ENCODE results near the gene SFXN3.

The SFXN3 gene

GRCh38 chr10:101001659-101002035, 29.4 kb upstream of the SFXN3 start:
- Histone ChIP-seq H3K9ac (ENCODE audit: low read length) (no peak overlapping the region), H3K9me2 (replicated peaks; ENCODE audit: insufficient read depth, low read length) (no peaks in the 10 kb centered on the region), H4K20me1 (ENCODE audit: insufficient read depth, low read length) (no peaks in the 10 kb centered on the region), H3K27me3 (replicated peaks; ENCODE audit: insufficient read depth, low read length) (no peaks in the 10 kb centered on the region), H3K36me3 (replicated peaks; ENCODE audit: insufficient read depth, low read length) (no peaks in the 10 kb centered on the region), H2AFZ (ENCODE audit: low read length) (no peak overlapping the region), H3K4me3 (ENCODE audit: low read length) (no peak overlapping the region), H3K79me2 (ENCODE audit: low read length) (no peaks in the 10 kb centered on the region), H3K4me1 (ENCODE audit: low read length) (peaks cover 8% of the 10 kb centered on the region), H3K4me2 (ENCODE audit: low read depth, low read length) (no peak overlapping the region), H3F3A (ENCODE audit: insufficient read depth, low read length) (peaks cover 16% of the 10 kb centered on the region), H3K27ac (ENCODE audit: low read length) (no peak overlapping the region), H3K9me3 (replicated peaks; ENCODE audit: insufficient read depth, low read length) (no peaks in the 10 kb centered on the region)
- DNase-seq: peak; percentile 3
- TF ChIP-seq EZH2phosphoT487 (IDR thresholded peaks at IDR 0.05; ENCODE audit: low read length) (no peak), CTCF (IDR thresholded peaks at IDR 0.05; ENCODE audit: low read length) (no peak), EZH2 (optimal IDR thresholded peaks at IDR 0.05; ENCODE audit: low read depth, low read length) (no peak)

GRCh38 chr10:101002456-101002855, 28.6 kb upstream of the SFXN3 start:
- no peaks in the 10 kb centered on the region for H3K27me3 ChIP-seq (replicated peaks; ENCODE audit: insufficient read depth, low read length)
- H3K9me3 ChIP-seq (replicated peaks; ENCODE audit: insufficient read depth, low read length): no peaks in the 10 kb centered on the region
- no peak overlapping the region for H3K4me3 ChIP-seq (ENCODE audit: low read length)
- H3K4me1 ChIP-seq (ENCODE audit: low read length): peaks cover 6% of the 10 kb centered on the region; the same call in 1 of the 2 replicates
- TF ChIP-seq EZH2 (optimal IDR thresholded peaks at IDR 0.05; ENCODE audit: low read depth, low read length) (no peak), CTCF (IDR thresholded peaks at IDR 0.05; ENCODE audit: low read length) (no peak), EZH2phosphoT487 (IDR thresholded peaks at IDR 0.05; ENCODE audit: low read length) (no peak)
- no peaks in the 10 kb centered on the region for H4K20me1 ChIP-seq (ENCODE audit: insufficient read depth, low read length)
- H3K79me2 ChIP-seq (ENCODE audit: low read length): no peaks in the 10 kb centered on the region
- H3F3A ChIP-seq (ENCODE audit: insufficient read depth, low read length): peaks cover 13% of the 10 kb centered on the region
- H3K36me3 ChIP-seq (replicated peaks; ENCODE audit: insufficient read depth, low read length): no peaks in the 10 kb centered on the region
- H3K9me2 ChIP-seq (replicated peaks; ENCODE audit: insufficient read depth, low read length): no peaks in the 10 kb centered on the region
- H3K4me2 ChIP-seq (ENCODE audit: low read depth, low read length): no peak overlapping the region
- no peak overlapping the region for H2AFZ ChIP-seq (ENCODE audit: low read length)
- no peak for DNase-seq
- H3K9ac ChIP-seq (ENCODE audit: low read length): no peak overlapping the region
- H3K27ac ChIP-seq (ENCODE audit: low read length): no peak overlapping the region

- no peak overlapping the region for H3K27ac ChIP-seq (ENCODE audit: low read length)
- TF ChIP-seq EZH2 (optimal IDR thresholded peaks at IDR 0.05; ENCODE audit: low read depth, low read length): no peak
- no peak for TF ChIP-seq CTCF (IDR thresholded peaks at IDR 0.05; ENCODE audit: low read length)
- TF ChIP-seq EZH2phosphoT487 (IDR thresholded peaks at IDR 0.05; ENCODE audit: low read length): no peak
- no peaks in the 10 kb centered on the region for H3K9me3 ChIP-seq (replicated peaks; ENCODE audit: insufficient read depth, low read length)
- no peak for DNase-seq
- no peak overlapping the region for H2AFZ ChIP-seq (ENCODE audit: low read length)
- peaks cover 3% of the 10 kb centered on the region for H3F3A ChIP-seq (ENCODE audit: insufficient read depth, low read length)
- H3K9me2 ChIP-seq (replicated peaks; ENCODE audit: insufficient read depth, low read length): no peaks in the 10 kb centered on the region
- H3K79me2 ChIP-seq (ENCODE audit: low read length): no peaks in the 10 kb centered on the region
- no peak overlapping the region for H3K9ac ChIP-seq (ENCODE audit: low read length)
- H3K36me3 ChIP-seq (replicated peaks; ENCODE audit: insufficient read depth, low read length): no peaks in the 10 kb centered on the region
- no peak overlapping the region for H3K4me3 ChIP-seq (ENCODE audit: low read length)
- no peaks in the 10 kb centered on the region for H4K20me1 ChIP-seq (ENCODE audit: insufficient read depth, low read length)
- H3K4me1 ChIP-seq (ENCODE audit: low read length): peaks cover 3% of the 10 kb centered on the region; the same call in 1 of the 2 replicates
- H3K4me2 ChIP-seq (ENCODE audit: low read depth, low read length): no peak overlapping the region
- no peaks in the 10 kb centered on the region for H3K27me3 ChIP-seq (replicated peaks; ENCODE audit: insufficient read depth, low read length)
Measured at GRCh38 chr10:101003639-101004206, 27.3 kb upstream of the SFXN3 start.
